SK-N-DZ (cell line): ENCODE data around the gene HECA. TPM values are rescaled to one million over a fixed set of nuclear protein-coding genes. Genes with fewer than 3 reads are reported as not detected.
"Not testable (repeated sequence)": the region's sequence is repeated elsewhere in the genome, so short reads cannot be mapped to it uniquely, and the experiment has no call there.

ENCODE experiments used
- DNase-seq: peaks from one replicate; pipeline ENCODE4 v3.0.0-alpha.2; 2015; ENCODE audit warnings: low spot score
- polyA plus RNA-seq, 2 experiments: library from polyadenylated mRNA; depleted of rRNA; stranded (reverse); fragments of >200 nt; gene quantifications; 2 replicates each; pipeline ENCODE4 v1.2.3, GENCODE V29; 2014

HECA gene
- polyA plus RNA-seq (2014; cell fraction: cytosol; rRNA removed) = 9.9 and 11.3 TPM in 2 replicates
- polyA plus RNA-seq (2014; cell fraction: nucleus; rRNA removed) = 4.3 TPM in 2 replicates

- DNase-seq = peak; percentile 88
Observed at GRCh38 chr6:139134817-139135577, at the start of gene HECA. Gene HECA, plus strand, starts transcription at chr6:139135080. Its CDS starts 317 bp downstream, at chr6:139135397.

GRCh38 chr6:139091826-139092225, 43.1 kb upstream of the HECA start:
- no peak for DNase-seq

GRCh38 chr6:139099984-139100383, 34.9 kb upstream of the HECA start:
- DNase-seq = no peak

- no peak for DNase-seq
Observed at GRCh38 chr6:139107051-139107450, 27.8 kb upstream of the HECA start.

DNA sequence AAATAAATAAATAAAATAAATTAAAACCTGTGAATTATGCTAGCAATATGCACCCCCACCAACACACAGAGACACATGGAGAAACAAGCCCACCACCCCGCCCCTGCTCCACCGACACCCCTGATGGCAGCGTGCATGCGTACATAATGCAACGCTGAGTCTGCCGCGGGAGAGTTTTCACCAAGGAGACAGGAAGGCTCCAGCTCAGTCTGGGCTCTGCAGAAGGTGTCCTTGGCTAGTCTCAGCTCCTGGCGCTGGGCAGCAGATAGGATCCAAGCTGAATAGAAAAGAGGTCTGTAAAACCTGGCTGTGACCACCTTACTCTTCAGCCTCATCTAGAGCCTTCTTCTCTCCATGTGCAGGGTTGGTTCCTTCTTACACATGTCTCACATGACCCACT, 26.5 kb upstream of the HECA start:
- DNase-seq = no peak

GRCh38 chr6:139109558-139109957, 25.3 kb upstream of the HECA start:
- peak; percentile 54 for DNase-seq

DNA sequence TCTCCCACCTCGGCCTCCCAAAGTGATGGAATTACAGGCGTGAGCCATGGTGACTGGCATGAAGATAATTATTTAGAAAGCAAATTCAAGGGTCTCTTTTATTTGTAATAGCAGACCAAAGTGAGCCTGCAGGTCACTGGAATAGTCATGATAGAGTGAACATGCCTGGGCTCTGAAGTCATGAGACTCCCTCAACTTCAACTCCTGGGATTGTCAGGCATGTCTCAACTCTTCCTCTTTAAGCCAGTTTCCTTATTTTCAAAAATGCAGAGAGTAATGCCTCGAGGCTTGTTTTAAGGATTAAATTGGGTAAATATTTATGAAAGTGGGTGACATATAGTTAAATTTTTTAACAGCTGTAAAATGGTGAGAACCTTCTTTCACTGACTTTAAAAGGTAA, 22.7 kb upstream of the HECA start:
- no peak for DNase-seq

DNA sequence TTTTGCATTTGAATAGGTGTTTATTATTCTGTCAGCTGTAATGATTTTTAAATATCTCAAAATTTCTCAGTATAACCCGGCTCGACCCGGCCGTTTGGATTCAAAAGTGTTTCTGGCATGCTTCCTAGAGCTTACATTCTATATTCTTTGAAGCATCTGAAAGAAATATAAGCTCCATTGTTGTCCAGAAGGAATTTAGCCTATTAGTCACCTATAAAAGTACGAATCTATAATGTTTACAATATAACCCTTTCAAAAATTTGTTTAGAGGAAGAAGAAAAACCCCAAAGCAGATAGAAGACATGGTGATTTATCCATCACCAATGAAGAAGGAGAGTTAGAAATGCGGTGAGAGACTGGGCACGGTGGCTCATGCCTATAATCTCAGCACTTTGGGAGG, 22.3 kb upstream of the HECA start:
- DNase-seq = no peak

- DNase-seq = peak; percentile 73
Observed at GRCh38 chr6:139114746-139115145, 20.1 kb upstream of the HECA start.

- no peak for DNase-seq
Observed at GRCh38 chr6:139115989-139116758, 18.7 kb upstream of the HECA start.

- no peak for DNase-seq
Observed at GRCh38 chr6:139117734-139118133, 17.1 kb upstream of the HECA start.

GRCh38 chr6:139119552-139119951, 15.3 kb upstream of the HECA start:
- no peak for DNase-seq

GRCh38 chr6:139122823-139123222, 12.1 kb upstream of the HECA start:
- not testable (repeated sequence) for DNase-seq

DNA sequence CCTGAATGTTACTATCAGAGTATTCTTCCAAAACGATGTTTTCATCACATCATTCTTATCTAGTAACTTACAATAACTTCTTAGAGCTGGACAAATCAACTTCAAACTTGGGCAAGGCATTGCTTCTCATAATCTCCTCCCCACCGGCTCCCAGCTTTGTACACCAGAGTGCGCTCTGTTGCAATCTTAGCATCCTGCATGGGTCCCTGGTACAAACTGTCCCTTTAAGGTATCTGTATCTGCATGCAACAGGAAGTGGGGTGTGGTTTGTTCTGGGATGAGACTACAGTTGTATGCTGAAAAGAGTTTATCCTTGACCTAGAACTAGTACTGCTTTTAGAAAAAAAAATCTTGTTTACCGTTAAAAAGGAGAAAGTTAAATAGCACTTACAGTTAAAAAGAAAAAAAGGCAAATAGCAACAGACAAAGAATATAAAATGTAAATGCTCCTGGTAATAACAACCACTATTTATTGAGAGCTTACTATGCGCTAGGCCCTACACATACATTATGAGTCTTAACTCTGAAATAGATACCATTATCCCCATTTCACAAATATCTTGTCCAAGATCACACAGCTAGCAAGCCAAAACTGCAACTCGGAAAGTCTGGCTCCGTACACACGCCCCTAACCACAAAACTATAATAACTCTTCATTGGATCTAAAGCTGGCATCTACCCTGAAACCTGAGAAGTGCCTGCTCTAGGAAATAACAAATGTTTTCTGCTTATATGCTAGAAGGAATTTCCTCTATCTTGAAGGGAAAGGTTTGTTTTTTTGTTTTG, 9.8 kb upstream of the HECA start:
- peak; percentile 57 for DNase-seq

DNA sequence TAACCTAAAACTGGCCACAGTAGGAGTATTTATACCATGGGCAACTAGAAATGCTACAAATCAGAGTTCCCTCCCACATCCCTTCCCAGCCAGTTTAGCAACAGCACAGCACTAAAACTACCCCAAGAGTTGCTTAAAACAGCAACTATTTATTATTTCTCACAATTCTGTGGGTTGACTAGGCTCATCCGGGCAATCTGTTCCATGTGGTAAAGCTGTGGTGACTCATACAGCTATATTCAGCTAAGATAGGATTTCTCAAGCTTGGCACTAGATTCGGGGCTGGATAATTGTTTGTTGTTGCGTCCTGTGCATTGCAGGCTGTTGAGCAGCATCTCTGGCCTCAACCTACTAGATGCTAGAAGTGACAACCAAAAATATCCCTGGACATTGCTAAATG, 8.6 kb upstream of the HECA start:
- no peak for DNase-seq

GRCh38 chr6:139126931-139127330, 7.9 kb upstream of the HECA start:
- DNase-seq = no peak

GRCh38 chr6:139129284-139129683, 5.6 kb upstream of the HECA start:
- no peak for DNase-seq

- no peak for DNase-seq
Observed at GRCh38 chr6:139131736-139132280, 3.1 kb upstream of the HECA start.

DNA sequence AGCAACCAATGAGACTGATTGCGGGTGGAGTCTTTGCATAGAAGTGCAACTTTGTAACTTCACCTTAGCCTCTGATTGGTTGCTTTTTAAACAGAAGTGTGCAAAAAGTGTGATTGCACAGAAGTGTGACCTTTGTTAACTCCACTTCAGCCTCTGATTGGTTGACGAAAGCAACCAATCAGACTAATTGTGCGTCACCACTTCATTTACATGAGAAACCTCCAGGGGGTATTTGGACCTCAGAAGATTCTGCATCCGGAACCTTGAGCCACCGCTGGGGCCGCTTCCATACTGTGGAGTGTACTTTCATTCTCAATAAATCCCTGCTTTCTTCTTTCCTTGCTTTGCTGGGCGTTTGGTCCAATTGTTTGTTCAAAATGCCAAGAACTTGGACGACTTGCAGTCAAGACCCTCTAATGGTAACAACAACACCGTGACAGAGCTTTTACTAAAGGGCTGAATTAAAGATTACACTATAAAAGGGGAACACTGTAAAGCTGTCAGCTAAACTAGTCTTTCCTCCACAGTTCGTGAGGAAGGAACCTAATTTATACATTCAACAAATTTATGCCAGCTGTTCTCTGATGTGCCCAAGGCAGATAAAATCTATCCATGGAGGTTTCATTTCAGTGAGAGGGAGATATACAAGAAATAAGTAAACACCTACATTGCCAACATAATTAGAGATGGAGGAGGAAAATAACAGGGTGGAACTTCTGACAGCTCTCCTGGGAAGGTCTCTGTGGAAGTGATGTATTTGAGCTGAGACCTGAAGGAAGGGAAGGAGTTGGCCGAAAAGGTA, 1.4 kb upstream of the HECA start:
- no peak for DNase-seq

- no peak for DNase-seq
Observed at GRCh38 chr6:139134064-139134395, 850 bp upstream of the HECA start.
